ENCODE results near the gene GPRIN1.

- TF ChIP-seq YY1 (IDR thresholded peaks at IDR 0.05) (no peak), RAD21 (IDR thresholded peaks at IDR 0.05) (no peak), SP1 (IDR thresholded peaks at IDR 0.05) (no peak), CTCF (IDR thresholded peaks at IDR 0.05; ENCODE audit: low read depth, low read length, missing input control) (no peak), FOXA1 (IDR thresholded peaks at IDR 0.05) (no peak), JUND (IDR thresholded peaks at IDR 0.05) (no peak), RXRA (IDR thresholded peaks at IDR 0.05) (no peak), HNF4G (IDR thresholded peaks at IDR 0.05) (no peak), GABPA (IDR thresholded peaks at IDR 0.05 in 1 of 2, conservative IDR thresholded peaks at IDR 0.05 in 1 of 2) (no peak), TAF1 (conservative IDR thresholded peaks at IDR 0.05) (no peak), ATF3 (IDR thresholded peaks at IDR 0.05) (no peak)
- TF ChIP-seq, protein P1, sequence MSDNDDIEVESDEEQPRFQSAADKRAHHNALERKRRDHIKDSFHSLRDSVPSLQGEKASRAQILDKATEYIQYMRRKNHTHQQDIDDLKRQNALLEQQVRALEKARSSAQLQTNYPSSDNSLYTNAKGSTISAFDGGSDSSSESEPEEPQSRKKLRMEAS (IDR thresholded peaks at IDR 0.05) = no peak
- TF ChIP-seq, protein P2, sequence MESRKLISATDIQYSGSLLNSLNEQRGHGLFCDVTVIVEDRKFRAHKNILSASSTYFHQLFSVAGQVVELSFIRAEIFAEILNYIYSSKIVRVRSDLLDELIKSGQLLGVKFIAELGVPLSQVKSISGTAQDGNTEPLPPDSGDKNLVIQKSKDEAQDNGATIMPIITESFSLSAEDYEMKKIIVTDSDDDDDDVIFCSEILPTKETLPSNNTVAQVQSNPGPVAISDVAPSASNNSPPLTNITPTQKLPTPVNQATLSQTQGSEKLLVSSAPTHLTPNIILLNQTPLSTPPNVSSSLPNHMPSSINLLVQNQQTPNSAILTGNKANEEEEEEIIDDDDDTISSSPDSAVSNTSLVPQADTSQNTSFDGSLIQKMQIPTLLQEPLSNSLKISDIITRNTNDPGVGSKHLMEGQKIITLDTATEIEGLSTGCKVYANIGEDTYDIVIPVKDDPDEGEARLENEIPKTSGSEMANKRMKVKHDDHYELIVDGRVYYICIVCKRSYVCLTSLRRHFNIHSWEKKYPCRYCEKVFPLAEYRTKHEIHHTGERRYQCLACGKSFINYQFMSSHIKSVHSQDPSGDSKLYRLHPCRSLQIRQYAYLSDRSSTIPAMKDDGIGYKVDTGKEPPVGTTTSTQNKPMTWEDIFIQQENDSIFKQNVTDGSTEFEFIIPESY (IDR thresholded peaks at IDR 0.05) = no peak
Observed at GRCh38 chr5:176594554-176594953, 15.4 kb downstream of the GPRIN1 start.

Data from liver (tissue), 3 donors.